ENCODE data around the gene RTN4RL1.

The RTN4RL1 gene

GRCh38 chr17:2059547-2060384 lies 34.6 kb upstream of the RTN4RL1 start:
- in situ Hi-C loops (cut with HindIII; ENCODE audit: low sequenced_read_pairs): no loop called here

- in situ Hi-C loops (cut with HindIII; ENCODE audit: low sequenced_read_pairs): no loop called here
Observed at GRCh38 chr17:2058586-2059546, 33.7 kb upstream of the RTN4RL1 start.

- in situ Hi-C loops (cut with HindIII; ENCODE audit: low sequenced_read_pairs): no loop called here
Observed at GRCh38 chr17:2057760-2058585, 32.8 kb upstream of the RTN4RL1 start.

GRCh38 chr17:2057175-2057759 lies 32.1 kb upstream of the RTN4RL1 start:
- in situ Hi-C loops (cut with HindIII; ENCODE audit: low sequenced_read_pairs): no loop called here

- in situ Hi-C loops (cut with HindIII; ENCODE audit: low sequenced_read_pairs): no loop called here
Observed at GRCh38 chr17:2056206-2057174, 31.4 kb upstream of the RTN4RL1 start.

- in situ Hi-C loops (cut with HindIII; ENCODE audit: low sequenced_read_pairs): no loop called here
Observed at GRCh38 chr17:2055292-2056205, 30.4 kb upstream of the RTN4RL1 start.

- in situ Hi-C loops (cut with HindIII; ENCODE audit: low sequenced_read_pairs): no loop called here
Observed at GRCh38 chr17:2054512-2055291, 29.6 kb upstream of the RTN4RL1 start, which contains the start of gene HIC1. TSS of gene HIC1 (plus strand) at chr17:2055103. CDS start at chr17:2056691, 1,588 bp downstream.

- in situ Hi-C loops (cut with HindIII; ENCODE audit: low sequenced_read_pairs): no loop called here
Observed at GRCh38 chr17:2054262-2054511, 29.1 kb upstream of the RTN4RL1 start.

GRCh38 chr17:2053380-2054261 lies 28.5 kb upstream of the RTN4RL1 start:
- in situ Hi-C loops (cut with HindIII; ENCODE audit: low sequenced_read_pairs): no loop called here

GRCh38 chr17:2051933-2052559 lies 26.9 kb upstream of the RTN4RL1 start:
- in situ Hi-C loops (cut with HindIII; ENCODE audit: low sequenced_read_pairs): no loop called here

- in situ Hi-C loops (cut with HindIII; ENCODE audit: low sequenced_read_pairs): no loop called here
Observed at GRCh38 chr17:2051061-2051932, 26.2 kb upstream of the RTN4RL1 start.

- in situ Hi-C loops (cut with HindIII; ENCODE audit: low sequenced_read_pairs): no loop called here
Observed at GRCh38 chr17:2050300-2051060, 25.3 kb upstream of the RTN4RL1 start.

GRCh38 chr17:2049333-2050299 lies 24.5 kb upstream of the RTN4RL1 start:
- in situ Hi-C loops (cut with HindIII; ENCODE audit: low sequenced_read_pairs): no loop called here
